ENCODE results near the gene CREBBP. TPM values are rescaled to one million over a fixed set of nuclear protein-coding genes. Genes with fewer than 3 reads are reported as not detected.
"Not testable (repeated sequence)": the region's sequence is repeated elsewhere in the genome, so short reads cannot be mapped to it uniquely, and the experiment has no call there.

The CREBBP gene
- total and polyA plus RNA-seq, 2 donors from 2014 or later, result 5.9 to 74.6 TPM

DNA sequence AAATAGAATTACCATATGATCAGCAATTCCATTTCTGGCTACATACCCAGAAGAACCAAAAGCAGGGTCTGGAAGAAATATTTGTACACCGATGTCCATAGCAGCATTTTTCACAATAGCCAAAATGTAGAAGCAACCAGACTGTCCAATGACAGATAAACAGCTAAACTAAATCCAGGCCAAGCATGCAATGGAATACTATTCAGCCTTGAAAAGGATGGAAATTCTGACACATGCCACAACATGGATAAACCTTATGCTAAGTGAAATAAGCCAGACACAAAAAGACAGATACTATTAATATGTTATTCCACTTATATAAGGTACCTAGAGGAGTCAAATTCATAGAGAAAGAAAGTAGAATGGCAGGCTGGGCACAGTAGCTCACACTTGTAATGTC lies 25.9 kb upstream of the CREBBP start:
- H3K9ac ChIP-seq (ENCODE audit: low read length in 3 of 3), result no peak overlapping the region
- no peak overlapping the region for H3K4me3 ChIP-seq (ENCODE audit: low read length in 3 of 3)
- no peaks in the 10 kb centered on the region for H3K4me1 ChIP-seq (ENCODE audit: control insufficient read depth in 2 of 3, insufficient read depth in 2 of 3, low read depth in 1 of 3, low read length in 3 of 3)
- no peaks in the 10 kb centered on the region for H3K36me3 ChIP-seq (ENCODE audit: control insufficient read depth in 2 of 3, insufficient read depth in 3 of 3, low read length in 3 of 3)
- no peaks in the 10 kb centered on the region for H3K27me3 ChIP-seq (ENCODE audit: control insufficient read depth, insufficient read depth, low read length)
- H3K27ac ChIP-seq (ENCODE audit: low read depth in 2 of 2, low read length in 2 of 2), result no peak overlapping the region
- DNase-seq, result no peak
- FAIRE-seq, result no peak
- H3K9me3 ChIP-seq (ENCODE audit: control insufficient read depth in 2 of 3, insufficient read depth in 1 of 3, low read length in 3 of 3), result no peaks in the 10 kb centered on the region
- intact Hi-C loops (cut with DNase I), result no loop called here
- TF ChIP-seq, protein P1, sequence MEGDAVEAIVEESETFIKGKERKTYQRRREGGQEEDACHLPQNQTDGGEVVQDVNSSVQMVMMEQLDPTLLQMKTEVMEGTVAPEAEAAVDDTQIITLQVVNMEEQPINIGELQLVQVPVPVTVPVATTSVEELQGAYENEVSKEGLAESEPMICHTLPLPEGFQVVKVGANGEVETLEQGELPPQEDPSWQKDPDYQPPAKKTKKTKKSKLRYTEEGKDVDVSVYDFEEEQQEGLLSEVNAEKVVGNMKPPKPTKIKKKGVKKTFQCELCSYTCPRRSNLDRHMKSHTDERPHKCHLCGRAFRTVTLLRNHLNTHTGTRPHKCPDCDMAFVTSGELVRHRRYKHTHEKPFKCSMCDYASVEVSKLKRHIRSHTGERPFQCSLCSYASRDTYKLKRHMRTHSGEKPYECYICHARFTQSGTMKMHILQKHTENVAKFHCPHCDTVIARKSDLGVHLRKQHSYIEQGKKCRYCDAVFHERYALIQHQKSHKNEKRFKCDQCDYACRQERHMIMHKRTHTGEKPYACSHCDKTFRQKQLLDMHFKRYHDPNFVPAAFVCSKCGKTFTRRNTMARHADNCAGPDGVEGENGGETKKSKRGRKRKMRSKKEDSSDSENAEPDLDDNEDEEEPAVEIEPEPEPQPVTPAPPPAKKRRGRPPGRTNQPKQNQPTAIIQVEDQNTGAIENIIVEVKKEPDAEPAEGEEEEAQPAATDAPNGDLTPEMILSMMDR (IDR thresholded peaks at IDR 0.05; ENCODE audit: borderline replicate concordance, extremely low read depth, insufficient read depth), result no peak

DNA sequence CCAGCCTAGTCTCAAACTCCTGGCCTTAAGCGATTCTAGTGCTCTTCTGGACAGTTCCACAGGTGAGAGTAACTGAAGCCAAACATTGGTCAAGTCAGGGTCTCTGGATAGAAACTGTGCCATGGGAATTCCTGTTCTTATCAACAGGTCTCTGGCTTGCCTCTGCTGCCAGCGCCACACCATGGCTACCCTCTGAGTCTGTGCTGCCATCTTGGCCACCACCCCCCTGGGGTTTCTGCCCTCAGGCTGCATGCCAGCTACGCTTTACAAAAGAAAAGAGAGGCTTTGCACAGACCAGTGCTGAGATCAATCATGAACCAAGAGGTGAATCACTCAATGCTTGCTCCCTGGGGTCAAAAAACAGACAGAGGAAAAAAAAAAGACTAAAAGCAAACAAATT lies 24.4 kb upstream of the CREBBP start:
- Histone ChIP-seq H3K36me3 (ENCODE audit: control insufficient read depth in 2 of 3, insufficient read depth in 3 of 3, low read length in 3 of 3) (no peaks in the 10 kb centered on the region), H3K27ac (ENCODE audit: low read depth in 2 of 2, low read length in 2 of 2) (no peak overlapping the region), H3K27me3 (ENCODE audit: control insufficient read depth, insufficient read depth, low read length) (no peaks in the 10 kb centered on the region), H3K9me3 (ENCODE audit: control insufficient read depth in 2 of 3, insufficient read depth in 1 of 3, low read length in 3 of 3) (no peaks in the 10 kb centered on the region), H3K4me3 (ENCODE audit: low read length in 3 of 3) (no peak overlapping the region), H3K4me1 (ENCODE audit: control insufficient read depth in 2 of 3, insufficient read depth in 2 of 3, low read depth in 1 of 3, low read length in 3 of 3) (no peaks in the 10 kb centered on the region), H3K9ac (ENCODE audit: low read length in 3 of 3) (no peak overlapping the region)
- FAIRE-seq (no peak), DNase-seq (no peak)
- intact Hi-C loops (cut with DNase I), result no loop called here
- TF ChIP-seq, protein P1 (IDR thresholded peaks at IDR 0.05; ENCODE audit: borderline replicate concordance, extremely low read depth, insufficient read depth), result no peak

DNA sequence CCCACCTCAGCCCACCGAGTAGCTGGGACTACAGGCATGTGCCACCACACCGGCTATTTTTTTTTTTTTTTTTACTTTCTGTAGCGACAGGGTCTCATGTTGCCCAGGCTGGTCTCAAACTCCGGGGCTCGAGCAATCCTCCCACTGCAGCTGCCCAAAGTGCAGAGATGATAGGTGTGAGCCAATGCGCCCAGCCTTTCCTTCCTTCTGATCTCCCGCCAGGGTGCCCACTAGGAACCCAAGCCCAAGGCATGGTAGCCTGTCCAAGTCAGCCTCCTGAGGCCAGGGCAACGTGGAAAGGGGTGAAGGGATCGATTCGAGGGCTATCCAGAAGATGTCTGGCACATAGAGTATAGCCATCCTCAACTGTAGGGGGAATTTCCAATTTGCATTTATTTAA lies 9.6 kb upstream of the CREBBP start:
- Histone ChIP-seq H3K9me3 (ENCODE audit: control insufficient read depth in 2 of 3, insufficient read depth in 1 of 3, low read length in 3 of 3) (no peaks in the 10 kb centered on the region), H3K27me3 (ENCODE audit: control insufficient read depth, insufficient read depth, low read length) (no peaks in the 10 kb centered on the region), H3K4me3 (ENCODE audit: low read length in 3 of 3) (no peak overlapping the region), H3K9ac (ENCODE audit: low read length in 3 of 3) (no peak overlapping the region), H3K4me1 (ENCODE audit: control insufficient read depth in 2 of 3, insufficient read depth in 2 of 3, low read depth in 1 of 3, low read length in 3 of 3) (no peaks in the 10 kb centered on the region), H3K36me3 (ENCODE audit: control insufficient read depth in 2 of 3, insufficient read depth in 3 of 3, low read length in 3 of 3) (no peaks in the 10 kb centered on the region), H3K27ac (ENCODE audit: low read depth in 2 of 2, low read length in 2 of 2) (no peak overlapping the region)
- TF ChIP-seq, protein P1 (IDR thresholded peaks at IDR 0.05; ENCODE audit: borderline replicate concordance, extremely low read depth, insufficient read depth), result no peak
- intact Hi-C loops (cut with DNase I), result no loop called here
- DNase-seq, result no peak
- no peak for FAIRE-seq

DNA sequence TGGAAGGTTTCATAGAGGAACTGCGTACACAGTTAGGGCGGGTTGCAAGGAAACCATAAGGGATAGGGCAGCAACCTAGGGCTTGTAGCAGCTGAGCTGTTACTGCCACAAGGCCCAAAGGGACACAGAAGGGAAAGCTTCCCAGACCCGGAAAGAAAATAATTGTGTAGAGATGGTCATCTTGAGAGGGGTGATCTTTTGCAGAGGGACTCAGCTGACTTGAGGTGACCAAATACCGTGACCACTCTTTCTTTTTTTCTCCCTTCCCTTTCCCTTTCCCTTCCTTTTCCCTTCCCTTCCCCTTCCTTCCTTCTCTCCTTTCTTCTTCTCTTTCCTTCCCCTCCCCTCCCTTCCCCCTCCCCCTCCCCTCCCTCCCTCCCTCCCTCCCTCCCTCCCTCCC lies 8.5 kb upstream of the CREBBP start:
- H3K27me3 ChIP-seq (ENCODE audit: control insufficient read depth, insufficient read depth, low read length), result no peaks in the 10 kb centered on the region
- no peak overlapping the region for H3K9ac ChIP-seq (ENCODE audit: low read length in 3 of 3)
- no peak overlapping the region for H3K27ac ChIP-seq (ENCODE audit: low read depth in 2 of 2, low read length in 2 of 2)
- FAIRE-seq (no peak), DNase-seq (no peak)
- intact Hi-C loops (cut with DNase I), result no loop called here
- H3K9me3 ChIP-seq (ENCODE audit: control insufficient read depth in 2 of 3, insufficient read depth in 1 of 3, low read length in 3 of 3), result no peaks in the 10 kb centered on the region
- H3K4me3 ChIP-seq (ENCODE audit: low read length in 3 of 3), result no peak overlapping the region
- H3K36me3 ChIP-seq (ENCODE audit: control insufficient read depth in 2 of 3, insufficient read depth in 3 of 3, low read length in 3 of 3), result no peaks in the 10 kb centered on the region
- TF ChIP-seq, protein P1 (IDR thresholded peaks at IDR 0.05; ENCODE audit: borderline replicate concordance, extremely low read depth, insufficient read depth), result no peak
- H3K4me1 ChIP-seq (ENCODE audit: control insufficient read depth in 2 of 3, insufficient read depth in 2 of 3, low read depth in 1 of 3, low read length in 3 of 3), result no peaks in the 10 kb centered on the region

DNA sequence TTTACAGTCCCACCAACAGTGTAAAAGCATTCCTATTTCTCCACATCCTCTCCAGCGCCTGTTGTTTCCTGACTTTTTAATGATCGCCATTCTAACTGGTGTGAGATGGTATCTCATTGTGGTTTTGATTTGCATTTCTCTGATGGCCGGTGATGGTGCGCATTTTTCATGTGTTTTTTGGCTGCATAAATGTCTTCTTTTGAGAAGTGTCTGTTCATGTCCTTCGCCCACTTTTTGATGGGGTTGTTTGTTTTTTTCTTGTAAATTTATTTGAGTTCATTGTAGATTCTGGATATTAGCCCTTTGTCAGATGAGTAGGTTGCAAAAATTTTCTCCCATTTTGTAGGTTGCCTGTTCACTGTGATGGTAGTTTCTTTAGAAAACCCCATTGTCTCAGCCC lies 5.5 kb upstream of the CREBBP start:
- H3K9me3 ChIP-seq (ENCODE audit: control insufficient read depth in 2 of 3, insufficient read depth in 1 of 3, low read length in 3 of 3); H3K9ac ChIP-seq (ENCODE audit: low read length in 3 of 3); DNase-seq; H3K27me3 ChIP-seq (ENCODE audit: control insufficient read depth, insufficient read depth, low read length); FAIRE-seq; H3K4me3 ChIP-seq (ENCODE audit: low read length in 3 of 3); intact Hi-C loops (cut with DNase I); H3K27ac ChIP-seq (ENCODE audit: low read depth in 2 of 2, low read length in 2 of 2); H3K4me1 ChIP-seq (ENCODE audit: control insufficient read depth in 2 of 3, insufficient read depth in 2 of 3, low read depth in 1 of 3, low read length in 3 of 3); H3K36me3 ChIP-seq (ENCODE audit: control insufficient read depth in 2 of 3, insufficient read depth in 3 of 3, low read length in 3 of 3): not testable (repeated sequence)

Data from kidney (tissue), 14 donors.